ENCODE data around the gene AGPAT3. TPM values are rescaled to one million over a fixed set of nuclear protein-coding genes. Genes with fewer than 3 reads are reported as not detected.

The AGPAT3 gene
- total RNA-seq, 1 donor from 2014 or later: 7.8 TPM

DNA sequence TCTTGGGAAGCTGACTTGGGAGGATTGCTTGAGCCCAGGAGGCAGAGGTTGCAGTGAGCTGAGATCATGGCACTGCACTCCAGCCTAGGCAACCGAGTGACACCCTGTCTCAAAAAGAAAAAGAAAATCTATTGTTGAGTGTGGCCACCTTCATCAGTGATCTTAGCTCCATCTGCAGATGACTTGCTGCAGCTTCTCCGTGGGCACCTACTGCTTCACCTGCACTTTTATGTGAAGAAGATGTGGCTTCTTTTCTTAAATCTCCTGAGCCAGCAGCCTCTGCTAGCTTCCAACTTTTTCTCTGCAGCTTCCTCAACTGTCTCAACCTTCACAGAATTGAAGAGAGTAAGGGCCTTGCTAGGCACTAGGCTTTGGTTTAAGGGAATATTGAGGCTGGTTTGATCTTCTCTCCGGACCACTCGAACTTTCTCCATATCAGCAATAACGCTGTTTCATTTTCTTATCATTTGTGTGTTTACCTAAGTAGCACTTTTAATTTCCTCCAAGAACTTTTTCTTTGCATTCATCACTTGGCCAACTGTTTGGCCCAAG lies 28.0 kb downstream of the AGPAT3 start:
- Histone ChIP-seq H3K36me3 (no peaks in the 10 kb centered on the region), H4K20me1 (ENCODE audit: low read depth) (no peaks in the 10 kb centered on the region), H3K9ac (no peak overlapping the region), H3K27me3 (no peaks in the 10 kb centered on the region), H3K79me2 (ENCODE audit: low read depth) (no peaks in the 10 kb centered on the region), H3K9me3 (ENCODE audit: low read depth) (no peaks in the 10 kb centered on the region), H2AFZ (replicated peaks) (no peak overlapping the region), H3K4me1 (peaks cover 4% of the 10 kb centered on the region), H3F3A (ENCODE audit: low read depth) (no peaks in the 10 kb centered on the region), H3K4me2 (no peak overlapping the region), H3K4me3 (no peak overlapping the region), H3K27ac (no peak overlapping the region)
- Mint-ChIP-seq H3K27ac (no peak overlapping the region), H3K9me3 (peaks cover 21% of the 10 kb centered on the region), H3K4me3 (no peak overlapping the region), H3K27me3 (ENCODE audit: insufficient read depth, low read depth) (no peaks in the 10 kb centered on the region), H3K36me3 (peaks cover 20% of the 10 kb centered on the region), H3K4me1 (peaks cover 7% of the 10 kb centered on the region)
- no peak for TF ChIP-seq EZH2phosphoT487 (IDR thresholded peaks at IDR 0.05)
- TF ChIP-seq, protein P1, sequence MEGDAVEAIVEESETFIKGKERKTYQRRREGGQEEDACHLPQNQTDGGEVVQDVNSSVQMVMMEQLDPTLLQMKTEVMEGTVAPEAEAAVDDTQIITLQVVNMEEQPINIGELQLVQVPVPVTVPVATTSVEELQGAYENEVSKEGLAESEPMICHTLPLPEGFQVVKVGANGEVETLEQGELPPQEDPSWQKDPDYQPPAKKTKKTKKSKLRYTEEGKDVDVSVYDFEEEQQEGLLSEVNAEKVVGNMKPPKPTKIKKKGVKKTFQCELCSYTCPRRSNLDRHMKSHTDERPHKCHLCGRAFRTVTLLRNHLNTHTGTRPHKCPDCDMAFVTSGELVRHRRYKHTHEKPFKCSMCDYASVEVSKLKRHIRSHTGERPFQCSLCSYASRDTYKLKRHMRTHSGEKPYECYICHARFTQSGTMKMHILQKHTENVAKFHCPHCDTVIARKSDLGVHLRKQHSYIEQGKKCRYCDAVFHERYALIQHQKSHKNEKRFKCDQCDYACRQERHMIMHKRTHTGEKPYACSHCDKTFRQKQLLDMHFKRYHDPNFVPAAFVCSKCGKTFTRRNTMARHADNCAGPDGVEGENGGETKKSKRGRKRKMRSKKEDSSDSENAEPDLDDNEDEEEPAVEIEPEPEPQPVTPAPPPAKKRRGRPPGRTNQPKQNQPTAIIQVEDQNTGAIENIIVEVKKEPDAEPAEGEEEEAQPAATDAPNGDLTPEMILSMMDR (IDR thresholded peaks at IDR 0.05): no peak
- no peak for TF ChIP-seq EZH2 (IDR thresholded peaks at IDR 0.05)
- no peak for DNase-seq (ENCODE audit: low spot score)

DNA sequence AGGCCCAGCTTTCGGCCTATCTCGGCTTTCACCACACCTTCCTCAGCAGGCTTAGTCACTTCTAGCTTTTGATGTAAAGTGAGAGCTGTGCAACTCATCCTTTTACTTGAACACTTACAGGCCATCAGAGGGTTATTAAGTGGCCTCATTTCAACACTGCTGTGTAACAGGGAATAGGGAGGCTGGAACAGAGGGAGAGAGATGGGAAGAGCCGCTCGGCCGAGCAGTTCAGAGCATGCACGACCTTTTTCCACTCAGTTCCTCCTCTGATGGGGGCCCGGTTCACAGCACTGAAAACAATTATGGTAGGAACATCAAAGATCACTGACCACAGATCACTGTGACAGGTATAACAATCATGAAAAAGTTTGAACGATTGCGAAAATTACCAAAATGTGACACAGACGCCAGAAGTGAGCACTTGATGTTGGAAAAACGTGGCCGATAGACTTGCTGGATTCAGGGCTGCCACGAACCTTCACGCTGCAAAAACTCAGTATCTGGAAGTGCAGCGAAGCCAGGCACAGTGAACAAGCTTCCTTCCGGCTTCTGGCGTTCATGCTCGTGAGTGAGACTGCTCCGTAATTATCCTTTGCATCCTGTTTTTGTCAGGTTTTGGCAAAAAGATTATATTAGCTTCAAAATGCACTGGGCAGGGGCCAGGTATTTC lies 28.6 kb downstream of the AGPAT3 start:
- no peak overlapping the region for H3K4me3 ChIP-seq
- no peaks in the 10 kb centered on the region for H3K9me3 ChIP-seq (ENCODE audit: low read depth)
- Mint-ChIP-seq H3K4me3 (no peak overlapping the region), H3K4me1 (peaks cover 7% of the 10 kb centered on the region), H3K27ac (no peak overlapping the region), H3K36me3 (peaks cover 23% of the 10 kb centered on the region), H3K27me3 (ENCODE audit: insufficient read depth, low read depth) (no peaks in the 10 kb centered on the region), H3K9me3 (peaks cover 25% of the 10 kb centered on the region)
- no peak overlapping the region for H2AFZ ChIP-seq (replicated peaks)
- TF ChIP-seq, protein P1 (IDR thresholded peaks at IDR 0.05): no peak
- TF ChIP-seq EZH2phosphoT487 (IDR thresholded peaks at IDR 0.05): no peak
- TF ChIP-seq EZH2 (IDR thresholded peaks at IDR 0.05): no peak
- H3K4me2 ChIP-seq: no peak overlapping the region
- no peak for DNase-seq (ENCODE audit: low spot score)
- no peaks in the 10 kb centered on the region for H4K20me1 ChIP-seq (ENCODE audit: low read depth)
- no peaks in the 10 kb centered on the region for H3K36me3 ChIP-seq
- H3K27ac ChIP-seq: no peak overlapping the region
- no peak overlapping the region for H3K9ac ChIP-seq
- H3K27me3 ChIP-seq: no peaks in the 10 kb centered on the region
- no peaks in the 10 kb centered on the region for H3F3A ChIP-seq (ENCODE audit: low read depth)
- H3K4me1 ChIP-seq: peaks cover 4% of the 10 kb centered on the region
- no peaks in the 10 kb centered on the region for H3K79me2 ChIP-seq (ENCODE audit: low read depth)

DNA sequence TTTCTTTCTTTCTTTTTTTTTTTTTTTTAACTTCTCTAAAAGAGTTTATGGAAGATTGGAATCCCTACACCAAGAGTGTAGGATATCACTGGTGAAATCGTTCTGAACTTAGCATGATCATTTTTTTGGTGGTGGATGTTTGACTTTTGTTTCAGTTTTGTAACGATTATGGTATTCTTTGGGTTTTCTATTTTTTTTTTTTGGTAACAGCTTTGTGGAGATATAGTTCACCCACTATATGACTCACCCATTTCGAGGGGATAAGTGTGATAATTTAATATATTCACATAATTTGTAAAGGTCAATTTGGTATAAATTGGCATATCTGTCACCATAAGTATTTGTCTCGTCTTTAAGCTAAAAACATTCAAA lies 29.2 kb downstream of the AGPAT3 start:
- H3K4me1 Mint-ChIP-seq: peaks cover 7% of the 10 kb centered on the region
- peaks cover 30% of the 10 kb centered on the region for H3K9me3 Mint-ChIP-seq
- Histone ChIP-seq H3K9ac (no peak overlapping the region), H2AFZ (replicated peaks) (no peak overlapping the region), H3K4me2 (no peak overlapping the region), H3K9me3 (ENCODE audit: low read depth) (no peaks in the 10 kb centered on the region), H3F3A (ENCODE audit: low read depth) (no peaks in the 10 kb centered on the region), H3K36me3 (no peaks in the 10 kb centered on the region), H4K20me1 (ENCODE audit: low read depth) (no peaks in the 10 kb centered on the region), H3K4me1 (peaks cover 4% of the 10 kb centered on the region), H3K79me2 (ENCODE audit: low read depth) (no peaks in the 10 kb centered on the region), H3K27me3 (no peaks in the 10 kb centered on the region), H3K27ac (no peak overlapping the region), H3K4me3 (no peak overlapping the region)
- DNase-seq (ENCODE audit: low spot score): no peak
- no peaks in the 10 kb centered on the region for H3K27me3 Mint-ChIP-seq (ENCODE audit: insufficient read depth, low read depth)
- H3K27ac Mint-ChIP-seq: no peak overlapping the region
- H3K36me3 Mint-ChIP-seq: peaks cover 28% of the 10 kb centered on the region
- TF ChIP-seq EZH2phosphoT487 (IDR thresholded peaks at IDR 0.05) (no peak), EZH2 (IDR thresholded peaks at IDR 0.05) (no peak)
- TF ChIP-seq, protein P1 (IDR thresholded peaks at IDR 0.05): no peak
- H3K4me3 Mint-ChIP-seq: no peak overlapping the region
